GDM1 (cell line): ENCODE measurements around the gene RRAD.
"Not testable (repeated sequence)": the region's sequence is repeated elsewhere in the genome, so short reads cannot be mapped to it uniquely, and the experiment has no call there.

Experiments
- DNase-seq: peaks from one replicate; lab custom pipeline; 2025; lab: John Stamatoyannopoulos, UW

Gene RRAD

DNA sequence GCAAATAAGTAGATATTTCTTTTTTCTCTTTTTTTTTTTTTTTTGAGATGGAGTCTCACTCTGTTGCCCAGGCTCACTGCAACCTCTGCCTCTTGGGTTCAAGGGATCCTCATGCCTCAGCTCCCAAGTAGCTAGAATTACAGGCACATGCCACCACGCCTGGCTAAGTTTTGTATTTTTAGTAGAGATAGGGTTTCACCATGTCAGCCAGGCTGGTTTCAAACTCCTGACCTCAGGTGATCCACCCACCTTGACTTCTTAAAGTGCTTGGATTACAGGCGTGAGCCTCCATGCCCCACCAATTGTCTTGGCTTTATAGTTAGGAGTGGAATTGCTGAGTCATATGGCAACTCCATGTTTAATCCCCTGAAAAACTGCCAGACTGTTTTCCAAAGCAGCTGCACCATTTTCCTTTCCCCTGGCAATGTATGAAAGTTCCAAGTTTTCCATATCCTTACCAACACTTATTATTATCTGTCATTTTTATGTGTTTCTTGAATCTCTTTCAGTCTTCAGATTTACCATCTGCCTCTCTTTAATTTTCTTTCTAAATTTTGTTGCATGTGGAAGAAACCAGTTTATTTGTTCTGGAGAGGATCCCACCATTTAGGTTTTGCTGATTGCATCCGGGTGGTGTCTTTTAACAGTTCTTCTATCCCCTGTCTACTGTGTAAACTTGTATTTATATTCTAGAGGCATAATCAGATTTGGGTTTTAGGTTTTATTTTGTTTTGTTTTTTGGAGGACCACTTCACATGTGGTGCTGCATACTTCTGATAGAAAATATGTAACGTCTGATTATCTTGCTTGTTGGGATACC lies 25.8 kb upstream of the RRAD start:
- DNase-seq = no peak

DNA sequence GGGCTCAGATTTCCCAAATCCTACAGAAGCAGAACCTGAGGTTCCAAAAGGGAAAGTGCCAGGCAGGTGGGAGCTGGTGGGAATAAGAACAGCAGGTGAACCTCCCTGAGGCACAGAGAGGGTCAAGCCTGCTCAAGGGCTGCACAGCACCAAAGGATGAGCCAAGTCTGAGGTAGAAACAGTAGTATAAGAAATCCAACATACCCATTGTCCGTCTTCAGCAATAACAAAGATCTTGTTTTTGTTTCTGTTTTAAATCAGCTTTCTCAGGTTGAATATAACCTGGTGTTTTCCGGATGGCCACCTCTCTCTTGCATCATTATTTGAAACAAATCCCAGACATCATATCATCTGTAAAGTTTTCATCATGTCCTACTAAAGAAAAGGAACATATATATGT lies 25.1 kb upstream of the RRAD start:
- no peak for DNase-seq

DNA sequence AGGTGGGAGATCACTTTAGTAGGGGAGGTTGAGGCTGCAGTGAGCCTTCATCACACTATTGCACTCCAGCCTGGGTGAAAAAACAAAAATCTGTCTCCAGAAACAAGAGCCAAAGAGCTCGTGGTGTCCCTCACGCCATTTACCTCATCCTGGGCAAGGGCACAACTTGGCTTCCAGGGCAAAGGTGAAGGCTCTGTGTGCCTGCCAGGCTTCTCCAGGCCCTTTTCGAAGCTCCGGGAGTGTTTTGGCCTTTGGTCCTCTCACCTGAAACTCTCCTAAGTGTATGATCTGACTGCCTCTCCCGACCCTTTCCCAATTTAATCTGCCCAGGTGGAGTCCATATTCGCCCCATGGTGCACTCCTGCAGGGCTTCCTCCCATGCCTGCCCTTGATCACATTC lies 24.1 kb upstream of the RRAD start:
- DNase-seq = no peak

DNA sequence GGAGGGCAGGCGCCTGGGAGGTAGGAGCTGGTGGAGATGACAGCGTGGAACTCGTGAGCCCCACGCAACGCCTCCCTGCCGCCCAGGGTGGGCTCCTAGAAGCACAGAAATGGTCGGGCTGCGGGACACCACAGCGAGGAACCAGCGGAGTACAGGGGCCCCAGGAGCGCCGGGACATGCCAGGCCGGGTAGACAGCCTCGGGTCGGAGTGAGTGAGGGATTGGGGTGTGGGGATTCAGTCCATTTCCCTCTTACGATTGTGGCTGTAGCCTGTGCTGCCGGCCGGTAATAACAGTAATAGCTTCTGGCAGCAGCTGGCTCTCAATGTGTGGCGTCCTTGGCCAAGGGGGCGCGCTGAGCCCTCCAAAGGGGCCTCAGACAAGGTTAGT lies 23.5 kb upstream of the RRAD start:
- DNase-seq = no peak

DNA sequence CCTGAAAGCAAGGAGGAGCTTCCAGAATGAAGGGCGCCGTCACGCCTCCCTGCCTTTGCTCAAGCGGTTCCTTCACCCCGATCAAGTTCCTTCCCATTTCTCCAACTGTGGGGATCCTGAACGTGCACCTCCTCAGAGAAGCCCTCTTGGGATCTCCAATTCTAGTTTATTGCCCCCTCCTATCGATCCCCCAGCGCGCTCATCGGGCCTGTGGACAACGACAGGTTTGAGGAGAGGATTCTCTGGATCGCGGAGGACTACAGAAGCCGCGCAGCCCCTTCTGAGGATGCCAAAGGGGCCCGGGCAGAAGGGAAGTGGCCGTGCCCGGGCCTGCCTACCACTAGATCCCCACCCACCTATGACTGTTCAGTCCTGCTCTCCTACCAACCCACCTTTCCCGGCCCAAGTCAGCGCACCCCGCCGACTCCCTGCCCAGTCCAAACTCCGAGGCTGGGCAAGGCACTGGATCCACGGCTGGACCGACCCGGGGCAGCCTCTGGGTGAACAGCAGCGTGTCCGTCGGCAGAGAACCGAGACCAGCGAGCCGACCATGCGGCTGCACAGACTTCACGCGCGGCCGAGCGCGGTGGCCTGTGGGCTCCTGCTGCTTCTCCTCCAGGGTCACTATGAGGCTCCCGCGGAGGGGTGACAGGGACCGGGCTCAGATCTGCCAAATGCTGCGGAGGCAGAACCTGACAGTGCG lies 22.9 kb upstream of the RRAD start:
- DNase-seq = no peak

DNA sequence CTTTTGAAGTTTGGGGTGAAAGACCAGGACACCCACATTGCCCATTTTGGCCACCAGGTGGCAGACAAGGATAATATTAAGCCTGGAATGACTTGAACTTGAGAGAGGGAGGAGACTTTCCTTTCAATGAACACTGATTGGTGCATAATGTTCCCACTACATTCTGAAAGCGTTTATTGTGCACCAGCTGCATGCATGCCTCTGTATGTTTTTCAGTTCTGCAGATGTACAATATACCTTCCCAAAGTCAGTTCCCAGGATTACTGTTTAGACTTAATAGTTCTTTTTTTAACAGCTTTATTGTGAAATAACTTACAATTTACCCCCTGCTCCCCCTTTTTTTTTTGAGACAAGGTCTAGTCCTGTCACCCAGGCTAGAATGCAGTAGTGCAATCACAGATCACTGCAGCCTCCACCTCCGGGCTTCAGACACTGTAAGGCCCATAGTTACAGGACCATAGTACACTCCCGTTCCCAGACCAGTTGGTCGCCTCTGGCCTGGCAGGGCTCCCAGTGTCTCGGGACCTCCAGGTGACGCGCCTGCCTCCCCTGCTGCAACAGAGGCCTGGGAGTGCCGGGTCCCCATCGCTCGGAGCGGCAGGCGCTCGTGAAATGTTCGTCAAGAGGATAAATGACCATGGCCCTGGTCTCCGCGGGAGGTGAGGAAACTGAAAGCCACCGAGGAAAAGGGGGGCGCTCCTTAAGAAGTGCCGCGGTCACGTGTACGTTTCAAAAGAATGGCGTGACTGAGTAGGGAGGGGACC lies 22.1 kb upstream of the RRAD start:
- DNase-seq = peak; percentile 33

DNA sequence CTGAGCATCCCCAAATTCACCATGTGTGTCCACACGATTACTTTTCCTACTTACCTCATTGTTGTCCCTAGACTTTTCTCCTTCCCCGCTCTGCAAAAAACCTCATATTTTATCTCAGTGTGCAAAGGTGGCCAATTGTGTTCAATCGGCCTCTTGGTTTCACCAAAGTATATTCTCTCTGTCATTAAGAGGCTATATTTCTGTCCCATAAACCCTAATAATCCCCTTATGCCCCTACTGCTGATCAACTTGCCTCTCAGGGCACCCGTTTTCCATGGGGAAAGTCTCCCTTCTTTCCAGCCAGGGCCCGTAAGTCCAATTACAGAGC lies 21.6 kb upstream of the RRAD start:
- no peak for DNase-seq

DNA sequence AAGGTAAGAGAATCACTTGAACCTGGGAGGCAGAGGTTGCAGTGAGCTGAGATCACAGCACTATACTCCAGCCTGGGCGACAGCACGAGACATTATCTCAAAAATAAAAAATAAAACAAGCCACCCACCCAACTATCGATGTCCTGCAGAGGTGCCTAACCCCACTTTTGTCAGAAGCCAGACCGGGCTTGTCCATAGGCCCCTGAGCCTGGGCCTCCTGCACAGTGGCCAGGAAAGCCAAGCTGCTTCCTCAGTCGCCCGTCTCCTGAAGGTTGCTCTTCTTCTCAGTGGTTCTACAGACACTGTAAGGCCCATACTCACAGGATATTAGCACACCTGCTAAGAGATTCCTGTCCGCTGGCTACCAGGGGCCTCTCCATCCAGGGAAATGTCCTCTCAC lies 21.2 kb upstream of the RRAD start:
- DNase-seq = no peak

DNA sequence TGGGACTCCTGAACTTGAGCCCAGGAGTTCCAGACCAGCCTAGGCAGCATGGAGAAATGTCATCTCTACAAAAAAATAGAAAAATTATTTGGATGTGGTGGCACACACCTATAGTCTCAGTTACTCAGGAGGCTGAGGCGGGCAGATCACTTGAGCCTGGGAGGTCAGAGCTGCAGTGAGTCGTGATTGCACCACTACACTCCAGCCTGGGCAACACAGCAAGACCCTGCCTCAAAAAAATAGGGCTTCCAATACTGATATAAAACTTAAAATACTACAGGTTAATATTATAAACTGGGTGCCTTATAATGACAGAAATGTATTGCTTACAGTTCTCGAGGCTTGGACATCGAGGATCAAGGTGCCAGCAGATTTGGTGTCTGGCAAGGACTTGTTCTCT lies 20.6 kb upstream of the RRAD start:
- no peak for DNase-seq

DNA sequence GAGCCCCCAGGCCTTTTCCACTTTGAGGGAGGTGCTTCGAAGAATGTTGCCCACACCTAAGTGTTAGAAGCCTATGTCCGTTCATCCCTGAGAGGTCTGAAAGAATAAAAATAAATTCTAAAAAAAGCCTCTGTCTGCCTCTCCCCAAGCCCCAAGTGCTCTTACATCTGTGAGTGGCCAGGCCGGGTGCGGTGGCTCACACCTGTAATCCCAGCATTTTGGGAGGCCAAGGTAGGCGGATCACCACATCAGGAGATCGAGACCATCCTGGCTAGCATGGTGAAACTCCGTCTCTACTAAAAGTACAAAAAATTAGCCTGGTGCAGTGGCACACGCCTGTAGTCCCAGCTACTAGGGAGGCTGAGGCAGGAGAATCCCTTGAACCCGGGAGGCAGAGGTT lies 19.6 kb upstream of the RRAD start:
- DNase-seq = not testable (repeated sequence)

DNA sequence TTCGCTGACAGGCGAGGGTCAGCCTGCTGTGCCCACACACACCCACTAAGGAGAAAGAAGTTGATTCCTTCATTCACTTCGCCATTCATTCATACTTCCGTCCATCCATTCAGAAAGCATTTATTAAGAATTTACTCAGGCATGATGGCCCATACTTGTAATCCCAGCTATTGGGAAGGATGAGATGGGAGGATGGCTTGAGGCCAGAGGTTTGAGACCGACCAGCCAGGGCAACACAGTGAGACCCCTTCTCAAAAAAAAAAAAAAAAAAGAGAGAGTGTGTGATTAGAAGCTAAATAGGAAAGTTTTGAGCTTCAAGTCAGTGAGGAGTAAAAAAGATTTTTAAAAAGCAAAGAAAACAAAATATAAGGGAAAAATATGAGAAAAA lies 18.7 kb upstream of the RRAD start:
- DNase-seq = no peak

DNA sequence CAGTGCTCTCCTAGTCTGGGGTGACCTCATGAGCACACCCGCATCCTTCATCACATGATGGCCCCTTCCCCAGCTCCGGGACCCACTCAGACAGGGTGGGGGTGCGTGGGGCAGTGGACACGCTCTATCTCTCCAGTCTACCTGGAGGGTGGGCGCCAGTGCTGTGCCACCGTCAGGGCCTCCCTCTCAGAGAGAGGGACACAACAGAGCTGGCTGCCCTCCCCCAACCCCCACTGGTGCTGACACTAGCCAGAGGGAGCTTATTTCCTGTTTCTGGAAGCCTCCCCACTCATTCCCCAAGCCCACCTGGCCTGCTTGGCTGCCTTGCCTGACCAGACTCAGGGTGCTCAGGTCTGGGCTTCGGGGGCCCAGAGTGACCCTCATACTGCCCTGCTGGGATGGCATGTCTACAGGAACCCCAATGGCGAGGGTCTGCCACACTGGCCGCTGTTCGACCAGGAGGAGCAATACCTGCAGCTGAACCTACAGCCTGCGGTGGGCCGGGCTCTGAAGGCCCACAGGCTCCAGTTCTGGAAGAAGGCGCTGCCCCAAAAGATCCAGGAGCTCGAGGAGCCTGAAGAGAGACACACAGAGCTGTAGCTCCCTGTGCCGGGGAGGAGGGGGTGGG lies 18.2 kb upstream of the RRAD start:
- DNase-seq = no peak

DNA sequence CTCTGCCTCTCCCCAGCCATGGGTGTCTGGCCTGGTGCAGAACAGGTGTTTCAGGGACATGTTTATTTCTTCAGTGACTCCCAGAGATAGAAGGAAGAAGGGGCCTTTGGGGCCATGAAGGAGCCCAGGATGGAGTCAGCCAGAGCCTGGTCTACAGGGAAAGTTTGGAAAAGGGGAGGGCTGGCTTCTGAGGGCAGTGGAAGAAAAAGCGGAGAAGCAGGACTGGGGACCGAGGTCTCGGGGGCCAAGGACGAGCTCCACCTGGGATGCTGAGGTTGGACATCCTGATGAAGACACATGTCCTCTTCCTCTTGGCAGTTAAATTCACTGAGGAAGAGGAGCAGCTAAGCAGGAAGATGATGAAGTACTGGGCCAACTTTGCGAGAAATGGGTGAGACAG lies 17.6 kb upstream of the RRAD start:
- no peak for DNase-seq

DNA sequence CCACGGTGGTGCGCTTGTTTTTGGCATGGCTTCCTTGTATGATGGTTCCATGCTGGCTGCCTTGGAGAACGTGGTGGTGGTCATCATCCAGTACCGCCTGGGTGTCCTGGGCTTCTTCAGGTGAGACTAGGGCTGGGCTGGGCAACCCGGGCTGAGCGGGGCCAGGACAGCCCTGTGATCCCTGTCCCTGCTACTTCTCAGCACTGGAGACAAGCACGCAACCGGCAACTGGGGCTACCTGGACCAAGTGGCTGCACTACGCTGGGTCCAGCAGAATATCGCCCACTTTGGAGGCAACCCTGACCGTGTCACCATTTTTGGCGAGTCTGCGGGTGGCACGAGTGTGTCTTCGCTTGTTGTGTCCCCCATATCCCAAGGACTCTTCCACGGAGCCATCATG lies 14.9 kb upstream of the RRAD start:
- DNase-seq = no peak

DNA sequence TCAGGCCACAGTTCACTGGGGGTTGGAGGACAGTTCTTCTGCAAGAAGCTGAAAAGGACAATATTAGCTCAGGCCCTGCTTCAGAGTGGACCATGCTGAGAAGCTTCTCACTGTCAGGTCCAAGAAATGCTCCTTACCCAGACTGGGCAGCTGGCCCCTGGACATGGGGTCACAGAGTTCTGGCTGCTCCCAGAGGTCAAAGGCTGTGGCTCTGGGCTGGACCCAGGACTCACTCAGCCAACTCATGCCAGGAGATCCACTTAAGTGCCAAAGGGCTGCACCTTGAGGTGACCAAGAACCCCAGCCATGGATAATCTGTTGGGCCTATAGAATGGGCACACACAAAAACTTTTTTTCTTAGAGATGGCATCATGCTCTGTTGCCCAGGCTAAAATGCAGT lies 14.0 kb upstream of the RRAD start:
- no peak for DNase-seq

DNA sequence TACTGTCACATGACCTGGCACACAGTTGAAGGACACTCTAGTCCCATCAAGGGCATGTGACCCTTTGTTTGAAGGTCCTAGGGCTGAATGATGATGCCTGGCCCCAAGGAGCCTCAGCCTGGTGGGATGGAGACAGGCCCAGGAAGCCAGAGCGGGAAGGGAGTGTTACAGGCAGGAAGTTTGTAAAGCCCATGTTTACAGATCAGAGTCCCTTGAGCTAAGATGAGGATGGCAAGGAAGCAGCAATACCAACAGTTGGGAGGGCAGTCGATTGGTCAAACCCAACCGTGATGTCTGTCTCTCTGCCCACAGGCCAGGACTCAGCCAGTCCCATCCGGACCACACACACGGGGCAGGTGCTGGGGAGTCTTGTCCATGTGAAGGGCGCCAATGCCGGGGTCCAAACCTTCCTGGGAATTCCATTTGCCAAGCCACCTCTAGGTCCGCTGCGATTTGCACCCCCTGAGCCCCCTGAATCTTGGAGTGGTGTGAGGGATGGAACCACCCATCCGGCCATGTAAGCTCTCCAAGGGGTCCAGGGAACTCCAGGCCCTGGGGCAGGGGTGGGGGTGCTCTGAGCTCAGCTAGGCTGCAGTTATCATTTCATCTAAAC lies 12.5 kb upstream of the RRAD start:
- no peak for DNase-seq

DNA sequence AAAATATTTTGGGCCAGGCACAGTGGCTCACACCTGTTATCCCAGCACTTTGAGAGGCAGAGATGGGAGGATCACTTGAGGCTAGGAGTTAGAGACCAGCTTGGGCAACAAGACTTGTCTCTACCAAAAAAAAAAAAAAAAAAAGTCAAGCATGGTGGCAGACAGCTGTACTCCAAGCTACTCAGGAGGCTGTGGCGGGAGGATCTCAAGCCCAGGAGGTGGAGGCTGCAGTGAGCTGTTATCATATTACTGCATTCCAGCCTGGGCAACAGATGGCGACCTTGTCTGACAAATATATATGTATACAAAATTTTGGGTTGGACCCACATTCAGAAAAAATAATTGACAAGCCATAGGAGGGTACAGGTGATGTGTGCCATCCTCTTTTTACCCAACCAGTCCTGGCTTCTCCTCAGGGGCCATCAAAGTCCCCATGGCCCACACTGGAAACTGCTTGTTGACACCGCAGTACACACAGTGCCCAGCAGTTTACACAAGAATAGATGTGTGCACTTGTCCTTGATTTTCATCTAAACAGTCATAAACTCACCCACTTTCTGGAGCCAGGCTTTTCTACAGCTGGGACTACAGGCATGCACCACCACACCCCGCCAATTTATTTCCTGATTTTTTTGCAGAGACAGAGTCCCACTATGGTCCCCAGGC lies 11.7 kb upstream of the RRAD start:
- DNase-seq = no peak

DNA sequence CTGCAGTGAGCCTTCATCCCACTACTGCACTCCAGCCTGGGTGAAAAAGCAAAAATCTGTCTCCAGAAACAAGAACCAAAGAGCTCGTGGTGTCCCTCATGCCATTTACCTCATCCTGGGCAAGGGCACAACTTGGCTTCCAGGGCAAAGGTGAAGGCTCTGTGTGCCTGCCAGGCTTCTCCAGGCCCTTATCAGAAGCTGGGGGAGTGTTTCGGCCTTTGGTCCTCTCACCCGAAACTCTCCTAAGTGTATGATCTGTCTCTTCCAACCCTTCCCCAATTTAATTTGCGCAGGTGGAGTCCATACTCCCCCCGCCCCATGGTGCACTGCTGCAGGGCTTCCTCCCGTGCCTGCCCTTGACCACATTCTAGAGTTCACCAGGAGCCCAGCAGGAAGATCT lies 11.1 kb upstream of the RRAD start:
- DNase-seq = no peak

DNA sequence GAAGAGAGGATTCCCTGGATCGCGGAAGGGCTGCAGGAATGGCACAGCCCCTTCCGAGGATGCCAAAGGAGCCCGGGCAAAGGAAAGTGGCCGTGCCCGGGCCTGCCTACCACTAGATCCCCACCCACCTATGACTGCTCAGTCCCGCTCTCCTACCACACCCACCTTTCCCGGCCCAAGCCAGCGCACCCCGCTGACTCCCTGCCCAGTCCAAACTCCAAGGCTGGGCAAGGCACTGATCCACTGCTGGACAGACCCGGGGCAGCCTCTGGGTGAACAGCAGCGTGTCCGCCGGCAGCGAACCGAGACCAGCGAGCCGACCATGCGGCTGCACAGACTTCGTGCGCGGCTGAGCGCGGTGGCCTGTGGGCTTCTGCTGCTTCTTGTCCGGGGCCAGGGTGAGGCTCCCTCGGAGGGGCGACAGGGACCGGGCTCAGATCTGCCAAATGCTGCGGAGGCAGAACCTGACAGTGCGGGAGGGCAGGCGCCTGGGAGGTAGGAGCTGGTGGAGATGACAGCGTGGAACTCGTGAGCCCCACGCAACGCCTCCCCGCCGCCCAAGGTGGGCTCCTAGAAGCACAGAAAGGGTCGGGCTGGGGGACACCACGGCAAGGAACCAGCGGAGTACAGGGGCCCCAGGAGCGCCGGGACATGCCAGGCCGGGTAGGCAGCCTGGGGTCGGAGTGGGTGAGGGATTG lies 10.1 kb upstream of the RRAD start, which contains the start of gene CES2:
Gene CES2, plus strand, starts transcription at position 203 of the 698 bp plus-strand sequence. Its CDS starts 120 bp downstream, at position 323.
- DNase-seq = no peak

DNA sequence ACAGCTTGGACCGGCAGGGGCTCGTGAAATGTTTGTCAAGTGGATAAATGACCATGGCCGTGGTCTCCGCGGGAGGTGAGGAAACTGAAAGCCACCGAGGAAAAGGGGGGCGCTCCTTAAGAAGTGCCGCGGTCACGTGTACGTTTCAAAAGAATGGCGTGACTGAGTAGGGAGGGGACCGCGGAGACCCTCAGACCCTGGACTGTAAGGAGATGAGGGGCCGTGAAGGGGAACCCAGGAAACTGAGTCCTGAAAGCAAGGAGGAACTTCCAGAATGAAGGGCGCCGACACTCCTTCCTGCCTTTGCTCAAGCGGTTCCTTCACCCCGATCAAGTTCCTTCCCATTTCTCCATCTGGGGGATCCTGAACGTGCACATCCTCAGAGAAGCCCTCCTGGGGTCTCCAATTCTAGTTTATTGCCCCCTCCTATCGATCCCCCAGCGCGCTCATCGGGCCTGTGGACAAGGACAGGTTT lies 9.5 kb upstream of the RRAD start:
- DNase-seq = not testable (repeated sequence)
